ENCODE results near the gene PREB.

Gene PREB

GRCh38 chr2:27152102-27152795 is 17.8 kb upstream of the PREB start:
- DNase-seq, result no peak

- no peak for DNase-seq
These were observed 16.3 kb upstream of the PREB start for GRCh38 chr2:27150639-27151230.

GRCh38 chr2:27149570-27150405 is 15.4 kb upstream of the PREB start:
- DNase-seq, result no peak

- DNase-seq, result no peak
These were observed 14.5 kb upstream of the PREB start, which contains the start of gene TCF23 for GRCh38 chr2:27148801-27149439. TSS of gene TCF23 (plus strand) at chr2:27149004. CDS start at chr2:27149134, 130 bp downstream.

- DNase-seq, result no peak
These were observed 13.5 kb upstream of the PREB start for GRCh38 chr2:27147935-27148334.

GRCh38 chr2:27145682-27146081 is 11.2 kb upstream of the PREB start:
- no peak for DNase-seq

GRCh38 chr2:27143285-27143684 is 8.8 kb upstream of the PREB start:
- DNase-seq, result no peak

- no peak for DNase-seq
These were observed 4.9 kb upstream of the PREB start, which contains the start of gene PRR30 for GRCh38 chr2:27139310-27139709. TSS of gene PRR30 (minus strand) at chr2:27139410. CDS start at chr2:27138329, 1,081 bp downstream.

GRCh38 chr2:27138111-27138510 is 3.7 kb upstream of the PREB start:
- DNase-seq, result no peak

- no peak for DNase-seq
These were observed 3.0 kb upstream of the PREB start for GRCh38 chr2:27137322-27137935.

GRCh38 chr2:27136751-27137150 is 2.3 kb upstream of the PREB start:
- no peak for DNase-seq

- no peak for DNase-seq
These were observed 1.1 kb upstream of the PREB start for GRCh38 chr2:27135478-27135955.

GRCh38 chr2:27134781-27135477 is 493 bp upstream of the PREB start:
- DNase-seq, result no peak

GRCh38 chr2:27133195-27133875 is 1.1 kb downstream of the PREB start:
- no peak for DNase-seq

GRCh38 chr2:27131429-27131828 is 3.0 kb downstream of the PREB start:
- no peak for DNase-seq

GRCh38 chr2:27130396-27130795 is 4.0 kb downstream of the PREB start:
- DNase-seq, result no peak

GRCh38 chr2:27128668-27129571 is 5.5 kb downstream of the PREB start:
- DNase-seq, result no peak

- no peak for DNase-seq
These were observed 6.4 kb downstream of the PREB start for GRCh38 chr2:27127883-27128667.

- no peak for DNase-seq
These were observed 8.2 kb downstream of the PREB start for GRCh38 chr2:27126252-27126710.
